Smooth muscle cell (in vitro differentiated cells): ENCODE measurements around the gene SF3B4. TPM values are rescaled to one million over a fixed set of nuclear protein-coding genes. Genes with fewer than 3 reads are reported as not detected.
"Not testable (repeated sequence)": the region's sequence is repeated elsewhere in the genome, so short reads cannot be mapped to it uniquely, and the experiment has no call there.

ENCODE experiments used
- DNase-seq: peaks from one replicate; lab custom pipeline; 2025; ENCODE audit not compliant: unreplicated experiment; lab: John Stamatoyannopoulos, UW
- H2AFZ ChIP-seq: fragments of 200-600 bp; sonication (generic); 2 replicates; pipeline ENCODE4 v1.6.0; 2016; ENCODE audit warnings: antibody characterized with exemption, low read depth, mild to moderate bottlenecking
- H3F3A ChIP-seq: fragments of 200-600 bp; sonication (generic); 2 replicates; pipeline ENCODE4 v1.6.0; 2017; ENCODE audit warnings: antibody characterized with exemption, low read depth
- H3K27ac ChIP-seq: fragments of 200-600 bp; sonication (generic); 2 replicates; pipeline ENCODE4 v1.5.1; 2016; ENCODE audit warnings: low read depth, mild to moderate bottlenecking
- H3K27me3 ChIP-seq: fragments of 200-600 bp; sonication (generic); 2 replicates; pipeline ENCODE4 v1.6.1; 2016; ENCODE audit warnings: low read depth, mild to moderate bottlenecking
- H3K36me3 ChIP-seq: fragments of 200-600 bp; sonication (generic); 2 replicates; pipeline ENCODE4 v1.5.1; 2016; ENCODE audit warnings: low read depth
- H3K4me1 ChIP-seq: fragments of 200-600 bp; sonication (generic); 2 replicates; pipeline ENCODE4 v1.5.1; 2016; ENCODE audit warnings: low read depth
- H3K4me2 ChIP-seq: fragments of 200-600 bp; sonication (generic); 2 replicates; pipeline ENCODE4 v1.6.0; 2016; ENCODE audit warnings: mild to moderate bottlenecking
- H3K4me3 ChIP-seq: fragments of 200-600 bp; sonication (generic); 2 replicates; pipeline ENCODE4 v1.5.1; 2016; ENCODE audit warnings: mild to moderate bottlenecking
- H3K79me2 ChIP-seq: fragments of 200-600 bp; sonication (generic); 2 replicates; pipeline ENCODE4 v1.6.0; 2016; ENCODE audit warnings: low read depth, mild to moderate bottlenecking
- H3K9ac ChIP-seq: fragments of 200-600 bp; sonication (generic); 2 replicates; pipeline ENCODE4 v1.6.0; 2016; ENCODE audit warnings: low read depth
- H3K9me3 ChIP-seq: fragments of 200-600 bp; sonication (generic); replicated peaks from 2 replicates; pipeline ENCODE4 v1.5.1; 2016; ENCODE audit warnings: low read depth
- H4K20me1 ChIP-seq: fragments of 200-600 bp; sonication (generic); 2 replicates; pipeline ENCODE4 v1.6.0; 2016; ENCODE audit warnings: low read depth
- CTCF ChIP-seq: fragments of 200-600 bp; sonication (generic); IDR thresholded peaks from 2 replicates; pipeline ENCODE4 v1.5.1; 2017; ENCODE audit warnings: borderline replicate concordance, mild to moderate bottlenecking, antibody characterized with exemption; ENCODE audit not compliant: insufficient read depth, poor library complexity, severe bottlenecking
- WGBS: methylation state at CpG from one replicate; pipeline ENCODE4 v1.1.7; 2016; ENCODE audit warnings: low lambda C conversion rate; 5-methylcytosine and 5-hydroxymethylcytosine counted together
- polyA plus RNA-seq: library from polyadenylated mRNA; unstranded; fragments of >200 nt; fragmentation: Nextera tagmentation; extraction: Ambion mirVana; gene quantifications from 2 replicates; pipeline ENCODE4 v1.2.1, GENCODE V29; 2016
- total RNA-seq: library from RNA; depleted of rRNA; stranded (reverse); fragments of >200 nt; gene quantifications from 2 replicates; pipeline ENCODE4 v1.2.3, GENCODE V29; 2014

The SF3B4 gene
- total and polyA plus RNA-seq, 2 experiments from 2014 or later: 27.3 to 72.9 TPM

GRCh38 chr1:149888247-149888998 lies 39.2 kb downstream of the SF3B4 start:
- Histone ChIP-seq H3K4me3 (peak overlapping the region; percentile 64), H3K79me2 (peaks cover 15% of the 10 kb centered on the region), H3K9me3 (no peaks in the 10 kb centered on the region), H3K27me3 (no peaks in the 10 kb centered on the region), H3K27ac (peak overlapping the region; percentile 98), H3F3A (peaks cover 11% of the 10 kb centered on the region), H3K9ac (peak overlapping the region; percentile 92), H4K20me1 (peaks cover 18% of the 10 kb centered on the region), H3K4me1 (peaks cover 19% of the 10 kb centered on the region), H3K4me2 (peak overlapping the region; percentile 97), H2AFZ (peak overlapping the region; percentile 53), H3K36me3 (no peaks in the 10 kb centered on the region)
- WGBS: 4% methylated on average over 28 of the region's 28 CpGs
- peak; percentile 44 for TF ChIP-seq CTCF
- peak; percentile 49 for DNase-seq

- peak; percentile 46 for DNase-seq
- H3K9me3 ChIP-seq: no peaks in the 10 kb centered on the region
- H3K4me3 ChIP-seq: peak overlapping the region; percentile 64
- peaks cover 19% of the 10 kb centered on the region for H3K4me1 ChIP-seq
- peaks cover 20% of the 10 kb centered on the region for H3K79me2 ChIP-seq
- no peaks in the 10 kb centered on the region for H3K36me3 ChIP-seq
- peak overlapping the region; percentile 97 for H3K4me2 ChIP-seq
- H3K9ac ChIP-seq: peak overlapping the region; percentile 92
- H2AFZ ChIP-seq: peak overlapping the region; percentile 53
- H3F3A ChIP-seq: peaks cover 11% of the 10 kb centered on the region
- TF ChIP-seq CTCF: no peak
- H4K20me1 ChIP-seq: peaks cover 18% of the 10 kb centered on the region
- H3K27ac ChIP-seq: peak overlapping the region; percentile 98
- H3K27me3 ChIP-seq: no peaks in the 10 kb centered on the region
- WGBS: 2% methylated on average over 46 of the region's 46 CpGs
Observed at GRCh38 chr1:149887456-149888246, 40.0 kb downstream of the SF3B4 start.

GRCh38 chr1:149887196-149887455 lies 40.5 kb downstream of the SF3B4 start:
- not testable (repeated sequence) for H3K27me3 ChIP-seq, DNase-seq, H3K36me3 ChIP-seq, H3K9me3 ChIP-seq, H2AFZ ChIP-seq
- H3K27ac ChIP-seq: peak overlapping the region; percentile 98
- H3K9ac ChIP-seq: peak overlapping the region; percentile 92
- H3K4me3 ChIP-seq: peak overlapping the region; percentile 64
- peaks cover 11% of the 10 kb centered on the region for H3F3A ChIP-seq
- peaks cover 18% of the 10 kb centered on the region for H4K20me1 ChIP-seq
- 0% methylated on average over 13 of the region's 13 CpGs for WGBS
- H3K4me1 ChIP-seq: peaks cover 19% of the 10 kb centered on the region
- H3K79me2 ChIP-seq: peaks cover 26% of the 10 kb centered on the region
- H3K4me2 ChIP-seq: peak overlapping the region; percentile 97

- 1% methylated on average over 62 of the region's 62 CpGs for WGBS
- peaks cover 27% of the 10 kb centered on the region for H3K79me2 ChIP-seq
- peak; percentile 71 for DNase-seq
- H3K9me3 ChIP-seq: no peaks in the 10 kb centered on the region
- H3F3A ChIP-seq: peaks cover 11% of the 10 kb centered on the region
- TF ChIP-seq CTCF: no peak
- peak overlapping the region; percentile 92 for H3K9ac ChIP-seq
- no peak overlapping the region for H2AFZ ChIP-seq
- peak overlapping the region; percentile 64 for H3K4me3 ChIP-seq
- H3K36me3 ChIP-seq: no peaks in the 10 kb centered on the region
- H3K27me3 ChIP-seq: no peaks in the 10 kb centered on the region
- H4K20me1 ChIP-seq: peaks cover 18% of the 10 kb centered on the region
- H3K4me1 ChIP-seq: peaks cover 19% of the 10 kb centered on the region
- H3K27ac ChIP-seq: peak overlapping the region; percentile 98
- H3K4me2 ChIP-seq: peak overlapping the region; percentile 97
Observed at GRCh38 chr1:149886396-149887195, 41.0 kb downstream of the SF3B4 start.

GRCh38 chr1:149886121-149886395 lies 41.5 kb downstream of the SF3B4 start:
- not testable (repeated sequence) for DNase-seq

More at GRCh38 chr1:149886121-149886395, 41.5 kb downstream of the SF3B4 start:
- peak overlapping the region; percentile 98 for H3K27ac ChIP-seq
- not testable (repeated sequence) for H2AFZ ChIP-seq, H3K27me3 ChIP-seq, H3K36me3 ChIP-seq, H3K9me3 ChIP-seq
- H3K4me1 ChIP-seq: peaks cover 19% of the 10 kb centered on the region
- H3K9ac ChIP-seq: peak overlapping the region; percentile 92
- peaks cover 27% of the 10 kb centered on the region for H3K79me2 ChIP-seq
- H3F3A ChIP-seq: peaks cover 11% of the 10 kb centered on the region
- peaks cover 18% of the 10 kb centered on the region for H4K20me1 ChIP-seq
- WGBS: under 1% methylated on average over 19 of the region's 19 CpGs
- H3K4me2 ChIP-seq: peak overlapping the region; percentile 97
- peak overlapping the region; percentile 64 for H3K4me3 ChIP-seq
